CD4-positive, alpha-beta T cell treated with Interleukin-4 for 1 hour (primary cell): ENCODE measurements around the gene TSC22D2.
A peak's percentile ranks its signal among the peaks of the same experiment; 100 is the strongest.

Source experiments
- DNase-seq, 2 donors: peaks; one replicate each; pipeline ENCODE4 v3.0.0-alpha.2; 2020 to 2022

TSC22D2 gene

DNA sequence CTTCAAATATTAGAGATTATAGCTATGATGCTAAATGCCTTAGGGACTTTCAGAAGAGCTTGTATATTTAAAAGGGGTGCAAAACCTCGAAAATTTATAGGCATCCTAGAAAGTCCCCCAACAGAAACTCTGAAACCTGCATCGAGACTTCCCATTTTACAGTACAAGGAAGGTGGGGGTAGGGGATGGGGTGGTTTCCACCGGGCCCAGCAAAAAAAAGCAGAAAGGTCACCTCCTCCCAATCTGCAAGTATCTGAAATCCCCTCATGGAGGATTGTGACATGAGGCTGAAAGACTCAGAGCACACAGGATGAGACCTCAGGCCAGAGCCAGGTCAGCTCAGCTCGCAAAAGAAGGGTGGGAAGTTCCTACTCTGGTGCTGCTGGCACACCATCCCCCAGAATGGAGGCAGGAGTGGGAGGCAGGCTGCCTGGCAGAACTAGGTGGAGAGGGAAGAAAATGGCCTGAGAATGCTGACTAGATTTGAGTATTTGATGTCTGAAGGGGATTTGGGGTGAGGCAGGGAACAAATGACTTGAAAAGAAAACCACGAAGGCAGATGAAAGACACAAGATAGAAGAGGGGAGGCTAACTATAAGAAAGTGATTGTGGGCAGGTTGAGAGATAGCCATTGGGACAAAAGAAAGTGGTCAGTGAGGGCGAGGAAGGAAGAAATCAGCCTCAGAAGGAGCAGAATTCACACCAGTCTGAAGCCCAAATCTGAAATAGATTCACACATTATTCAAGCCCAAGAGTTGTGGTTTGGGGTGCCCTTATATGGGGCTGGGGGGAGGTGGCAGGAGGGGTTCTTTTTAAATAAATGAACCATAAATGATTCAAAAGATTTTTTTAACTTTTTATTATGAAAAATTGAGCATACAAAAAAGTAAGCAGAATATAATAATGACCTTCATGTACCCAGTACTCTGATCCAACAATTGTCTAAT lies 22.5 kb upstream of the TSC22D2 start:
- peak; percentile 23 to 54 for DNase-seq

DNA sequence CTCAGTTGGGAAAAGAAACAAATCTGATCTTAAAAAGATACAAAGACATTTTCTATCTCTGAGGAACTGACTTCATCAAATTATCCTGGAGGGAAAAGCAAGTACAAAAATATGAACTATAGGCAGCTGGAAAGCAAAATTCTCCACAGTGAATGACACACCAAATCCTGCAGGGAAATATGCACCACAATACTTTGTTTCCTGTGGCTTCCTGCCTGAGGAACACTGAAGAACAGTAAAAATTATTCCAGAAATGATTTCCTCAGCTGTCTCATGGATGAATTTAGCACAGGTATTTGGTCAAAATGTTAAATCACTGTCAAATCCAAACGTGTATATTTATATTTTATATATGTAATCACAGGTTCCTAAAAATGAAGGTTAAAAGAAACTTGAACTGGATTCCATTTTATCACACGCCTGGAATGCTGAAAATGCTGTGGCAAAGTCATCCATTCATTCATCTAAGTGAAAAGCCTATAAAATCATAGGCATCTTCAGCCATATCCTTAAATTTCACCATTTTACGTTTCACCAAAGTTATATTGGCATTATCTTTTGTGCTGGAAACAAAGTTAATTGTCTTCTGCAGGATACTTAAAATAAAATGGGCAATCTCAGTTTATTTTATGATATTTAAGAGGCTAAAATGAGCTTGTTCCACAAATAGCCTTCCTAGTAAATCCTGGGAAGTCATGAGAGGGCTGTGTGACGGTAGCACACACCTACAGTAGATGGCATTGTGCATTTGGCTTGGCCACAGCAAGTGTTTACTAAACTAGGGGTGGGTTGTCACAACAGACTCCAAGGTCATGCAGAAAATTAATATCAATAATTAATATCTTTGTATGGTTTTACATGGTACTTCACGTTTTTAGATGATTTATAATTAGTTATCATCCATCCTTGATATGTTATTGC lies 19.3 kb upstream of the TSC22D2 start:
- no peak for DNase-seq

DNA sequence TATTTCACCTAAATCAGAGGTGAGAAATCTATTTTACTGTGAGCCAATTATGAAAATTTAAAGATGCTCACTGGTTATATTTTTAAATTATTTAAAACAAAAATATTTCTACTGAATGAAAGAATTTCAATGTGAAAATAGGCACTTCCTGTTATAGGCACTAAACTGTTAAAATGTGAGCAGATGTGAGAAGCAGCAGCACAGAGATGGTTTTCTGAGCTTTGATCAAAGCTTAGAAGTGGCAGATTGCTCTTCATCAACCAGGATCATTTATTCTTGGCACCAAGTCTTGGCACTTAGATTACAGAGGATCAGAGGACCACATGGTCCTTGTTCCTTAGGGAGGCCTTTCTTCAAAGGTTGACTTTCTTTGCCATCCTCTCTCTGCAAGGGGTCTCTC lies 18.0 kb upstream of the TSC22D2 start:
- DNase-seq: no peak

DNA sequence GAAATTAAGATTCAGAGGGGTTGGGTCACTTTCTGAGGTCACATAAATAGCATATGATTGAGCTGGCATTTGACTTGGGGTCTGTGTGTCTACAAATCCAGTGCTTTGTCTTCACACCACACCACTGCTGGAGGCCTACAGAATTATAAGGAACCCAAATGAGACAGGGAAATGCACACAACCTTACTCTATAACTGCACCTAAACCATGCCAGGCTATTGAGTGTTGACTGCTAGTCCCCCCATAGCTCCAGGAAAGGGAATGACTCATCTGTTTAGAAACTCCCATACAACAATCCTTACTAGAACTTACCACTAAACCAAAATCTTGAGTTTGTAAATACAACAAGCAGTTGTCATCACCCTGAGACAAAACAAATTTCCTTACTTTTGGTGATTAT lies 16.9 kb upstream of the TSC22D2 start:
- DNase-seq: no peak

DNA sequence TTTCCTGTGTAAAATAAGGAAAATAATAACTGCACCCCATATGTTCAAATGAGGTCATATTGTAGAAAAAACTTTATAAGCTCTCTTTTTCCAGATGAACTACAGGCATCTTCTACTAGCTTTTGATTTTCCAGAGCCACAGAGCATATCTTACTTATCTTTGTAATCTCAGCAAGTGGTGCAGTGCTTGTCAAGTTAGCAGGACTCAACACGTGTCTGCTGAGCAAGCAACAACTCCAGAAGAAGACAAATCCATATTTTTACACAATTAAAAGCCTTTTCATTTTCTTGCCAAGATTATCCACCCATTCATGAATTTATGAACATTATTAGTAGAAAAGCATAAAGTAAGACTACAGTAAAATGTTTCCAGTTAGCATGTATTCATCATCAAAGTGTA lies 14.4 kb upstream of the TSC22D2 start:
- DNase-seq: no peak

DNA sequence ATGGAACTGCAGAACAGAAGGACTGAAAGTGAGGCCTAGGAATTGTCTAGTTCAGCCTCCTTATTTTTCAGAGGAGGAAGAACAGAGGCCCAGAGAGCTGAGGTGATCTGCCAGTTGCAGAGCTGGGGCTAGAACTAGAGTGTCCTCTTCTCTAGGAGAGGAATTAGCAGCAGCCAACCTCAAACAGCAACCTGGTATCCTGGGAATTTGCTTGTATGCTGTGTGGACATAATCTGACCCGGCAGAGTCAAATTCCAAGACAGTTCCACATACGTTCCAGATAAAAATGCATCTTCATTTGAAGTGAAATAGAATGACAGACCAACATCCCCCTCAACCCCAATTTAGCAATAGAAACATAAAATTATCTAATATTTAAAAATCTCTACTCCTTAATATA lies 13.5 kb upstream of the TSC22D2 start:
- no peak for DNase-seq

DNA sequence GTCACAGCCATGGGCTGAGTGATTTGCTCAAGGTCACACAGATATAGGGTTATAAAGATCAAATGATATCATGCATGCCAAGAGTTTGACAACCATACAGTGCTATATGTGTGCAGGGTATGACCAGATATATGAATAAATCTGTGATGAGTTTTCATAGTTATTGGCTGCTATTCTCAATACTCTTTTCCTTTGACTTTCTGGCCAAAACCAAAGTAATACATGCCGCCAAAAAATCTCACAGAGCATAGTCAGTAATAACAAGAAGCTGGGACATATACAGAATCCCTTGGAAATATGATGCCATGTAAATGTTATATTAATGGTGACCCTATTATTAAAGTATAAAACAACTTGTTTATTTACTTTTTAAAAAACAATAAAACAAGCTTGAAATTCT lies 11.6 kb upstream of the TSC22D2 start:
- DNase-seq: no peak

DNA sequence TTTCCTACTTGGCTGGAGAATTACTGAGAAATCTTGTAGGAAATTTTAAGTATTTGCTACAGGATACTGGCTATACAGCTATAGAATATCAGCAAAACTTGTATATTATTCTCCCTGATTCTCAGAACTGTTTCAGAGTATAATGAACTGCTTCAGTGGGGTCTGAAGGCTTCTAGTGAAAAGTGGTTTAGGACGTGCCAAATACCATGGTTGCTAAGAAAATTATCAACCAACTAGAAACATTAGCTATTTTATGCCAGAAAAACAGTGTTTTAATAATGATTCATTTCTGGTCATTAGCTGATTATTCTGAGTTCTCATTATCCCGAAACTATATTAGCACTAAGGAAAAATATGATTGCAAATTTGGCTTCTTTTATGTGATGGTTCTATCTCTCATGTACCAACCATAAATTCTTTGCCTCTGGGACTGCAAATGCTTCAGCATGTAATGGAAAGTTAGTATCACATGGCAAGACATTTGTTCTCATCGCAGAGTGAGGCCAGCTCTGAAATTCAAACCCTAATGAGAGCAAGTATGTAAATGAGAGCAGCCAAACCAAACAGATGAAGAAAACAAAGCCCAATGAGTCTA lies 11.0 kb upstream of the TSC22D2 start:
- DNase-seq: no peak

DNA sequence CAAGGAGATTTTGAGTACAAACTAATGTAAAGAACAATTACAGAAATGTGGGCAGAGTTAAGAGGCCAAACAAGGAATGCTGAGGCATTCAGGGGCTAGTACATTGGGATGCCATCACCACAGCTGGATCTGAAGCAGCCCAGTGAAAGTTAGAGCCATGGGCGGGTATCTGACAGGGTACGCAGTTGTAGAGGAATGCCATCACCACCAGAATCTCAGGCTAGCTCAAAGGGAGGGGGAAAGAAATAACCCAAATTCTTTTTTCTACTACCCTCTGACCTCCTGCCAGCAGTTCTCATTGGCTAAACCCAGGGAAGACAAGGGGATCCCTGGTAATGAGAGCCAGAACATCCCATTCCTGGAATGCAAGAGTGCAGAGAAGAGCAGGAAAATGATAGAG lies 9.0 kb upstream of the TSC22D2 start:
- DNase-seq: no peak

DNA sequence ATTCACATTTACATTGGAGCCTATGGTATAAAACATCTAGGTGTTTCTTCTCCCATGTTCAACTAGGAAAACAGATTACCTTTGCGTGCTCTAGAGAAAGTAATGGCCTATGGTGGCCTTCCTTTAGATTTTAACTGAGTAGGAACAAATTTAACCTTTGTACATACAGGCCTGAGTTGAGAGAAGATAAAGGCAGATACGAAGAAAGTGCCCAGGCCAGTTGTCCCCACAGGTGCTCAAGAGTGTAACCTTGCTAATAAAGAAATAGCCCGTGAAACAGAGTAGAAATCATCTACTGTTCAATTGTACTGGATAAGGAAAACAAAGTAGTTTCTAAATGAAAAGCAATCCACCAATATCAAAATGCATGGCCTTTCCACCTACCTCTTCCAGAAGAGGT lies 6.8 kb upstream of the TSC22D2 start:
- DNase-seq: no peak

DNA sequence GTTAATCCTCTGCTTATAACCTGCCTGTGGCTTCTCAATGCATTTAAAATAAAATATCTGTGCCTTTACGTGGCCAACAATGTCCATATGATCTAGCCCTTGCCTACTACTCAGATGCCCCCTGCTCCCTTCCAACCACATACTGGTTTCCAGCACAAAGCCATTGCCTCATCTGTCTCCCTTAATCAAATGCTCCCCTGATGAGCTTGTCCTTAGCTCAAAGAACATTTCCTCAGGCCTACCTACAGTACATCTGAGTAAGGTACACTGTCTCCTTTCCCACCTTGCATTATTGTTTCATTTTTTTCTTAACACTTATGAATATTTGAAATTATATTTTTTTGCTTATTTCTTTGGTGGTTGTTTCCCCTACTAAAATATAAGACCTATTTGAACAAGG lies 5.9 kb upstream of the TSC22D2 start:
- DNase-seq: no peak

DNA sequence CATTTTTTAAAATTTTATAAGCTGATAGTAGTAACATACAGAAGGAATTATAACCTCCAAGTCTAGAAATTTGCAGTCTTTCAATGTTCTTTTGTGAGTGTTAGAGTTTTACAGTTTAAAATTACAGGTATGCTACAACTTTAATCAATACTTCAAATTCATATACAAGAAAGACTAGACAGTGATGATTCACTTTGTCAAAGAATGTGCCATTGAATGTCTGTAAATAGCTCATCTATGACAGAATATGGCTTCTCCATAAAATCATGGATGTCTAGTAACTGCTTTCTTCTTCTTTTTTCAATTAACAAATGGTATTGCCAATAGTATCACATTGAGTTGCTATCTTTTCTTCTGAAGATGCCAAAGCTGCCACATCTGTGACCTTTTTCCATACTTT lies 4.1 kb upstream of the TSC22D2 start:
- DNase-seq: no peak

DNA sequence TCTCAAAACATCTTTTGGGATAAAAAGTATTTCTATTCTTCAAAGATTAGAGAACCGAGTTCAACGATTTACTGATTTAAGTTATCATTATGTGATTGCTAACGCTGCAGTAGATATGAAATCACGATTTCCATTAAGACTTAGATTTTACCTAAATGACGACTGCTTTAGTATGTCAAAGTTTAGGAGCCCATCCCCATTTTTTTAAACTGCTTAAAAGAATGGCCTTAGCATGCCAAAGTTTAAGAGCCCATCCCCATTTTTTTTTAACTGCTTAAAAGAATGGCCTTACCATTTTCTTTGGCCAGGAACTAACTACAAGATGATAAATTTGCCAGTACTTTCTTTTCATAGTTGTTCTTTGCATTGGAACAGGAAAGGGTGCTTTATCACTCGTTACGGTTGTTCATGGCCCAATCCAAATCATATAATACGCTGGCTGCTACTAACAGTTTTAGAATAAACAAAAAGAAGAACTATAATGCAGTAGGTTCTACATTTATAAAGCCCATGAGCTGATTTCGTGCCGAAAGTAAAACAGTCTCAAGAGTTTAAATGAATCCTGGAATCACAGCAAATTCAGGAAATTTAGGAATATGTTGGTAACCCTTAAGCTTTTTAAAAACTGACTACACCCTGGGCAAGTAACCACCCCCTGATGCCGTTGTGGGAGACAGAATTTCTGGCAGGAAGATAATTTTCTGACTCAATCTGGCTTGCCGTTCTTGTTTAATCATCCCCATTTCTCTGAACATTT lies 869 bp upstream of the TSC22D2 start:
- DNase-seq: no peak

DNA sequence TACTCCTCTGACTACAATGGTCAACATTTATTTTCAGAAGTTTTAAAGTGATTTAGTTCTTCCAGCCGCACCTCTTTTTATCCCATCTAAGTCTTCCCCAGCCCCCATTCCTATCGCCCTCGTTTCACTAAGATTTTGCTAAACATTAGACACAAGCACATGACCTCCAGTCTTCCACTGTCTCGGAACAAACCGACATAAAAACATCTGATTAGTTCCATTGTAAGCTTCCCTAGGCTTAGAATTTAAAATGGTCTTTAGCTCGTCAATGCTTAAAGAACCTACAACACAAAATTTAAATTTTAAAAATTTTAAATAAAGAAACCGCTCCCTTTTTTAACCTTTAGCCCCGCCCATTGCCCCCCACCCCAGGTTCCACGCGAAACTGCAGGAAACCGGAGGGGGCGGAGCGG lies 284 bp upstream of the TSC22D2 start:
- no peak for DNase-seq

DNA sequence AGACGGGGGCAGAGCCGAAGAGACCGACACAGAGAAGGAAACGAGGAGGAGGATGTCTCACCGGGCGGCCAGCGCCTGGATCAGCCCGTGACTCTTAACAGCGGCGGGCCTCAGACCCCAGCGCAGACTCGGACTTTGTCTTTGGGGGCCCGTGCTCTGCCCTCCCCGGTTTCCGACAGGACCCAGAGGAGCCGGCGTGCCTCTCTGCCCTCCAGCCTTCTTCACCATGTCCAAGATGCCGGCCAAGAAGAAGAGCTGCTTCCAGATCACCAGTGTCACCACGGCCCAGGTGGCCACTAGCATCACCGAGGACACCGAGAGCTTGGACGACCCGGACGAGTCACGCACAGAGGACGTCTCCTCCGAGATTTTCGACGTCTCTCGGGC lies 1.0 kb downstream of the TSC22D2 start:
- no peak for DNase-seq

DNA sequence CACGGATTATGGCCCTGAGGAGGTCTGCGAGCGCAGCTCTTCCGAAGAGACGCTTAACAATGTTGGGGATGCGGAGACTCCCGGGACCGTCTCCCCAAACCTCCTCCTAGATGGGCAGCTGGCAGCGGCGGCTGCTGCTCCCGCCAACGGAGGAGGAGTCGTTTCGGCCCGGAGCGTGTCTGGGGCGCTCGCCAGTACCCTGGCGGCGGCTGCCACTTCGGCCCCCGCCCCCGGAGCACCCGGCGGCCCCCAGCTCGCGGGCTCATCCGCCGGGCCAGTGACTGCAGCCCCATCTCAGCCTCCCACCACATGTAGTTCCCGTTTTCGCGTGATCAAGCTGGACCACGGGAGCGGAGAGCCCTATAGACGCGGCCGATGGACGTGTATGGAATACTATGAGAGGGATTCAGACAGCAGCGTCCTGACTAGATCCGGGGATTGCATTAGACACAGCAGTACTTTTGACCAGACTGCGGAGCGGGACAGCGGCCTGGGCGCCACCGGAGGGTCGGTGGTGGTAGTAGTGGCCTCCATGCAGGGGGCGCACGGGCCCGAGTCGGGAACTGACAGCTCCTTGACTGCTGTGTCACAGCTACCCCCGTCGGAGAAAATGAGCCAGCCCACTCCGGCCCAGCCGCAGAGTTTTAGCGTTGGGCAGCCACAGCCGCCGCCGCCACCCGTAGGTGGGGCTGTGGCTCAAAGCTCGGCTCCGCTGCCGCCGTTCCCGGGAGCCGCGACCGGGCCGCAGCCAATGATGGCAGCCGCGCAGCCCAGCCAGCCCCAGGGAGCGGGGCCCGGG lies 1.6 kb downstream of the TSC22D2 start:
- DNase-seq: peak; percentile 69 to 72

DNA sequence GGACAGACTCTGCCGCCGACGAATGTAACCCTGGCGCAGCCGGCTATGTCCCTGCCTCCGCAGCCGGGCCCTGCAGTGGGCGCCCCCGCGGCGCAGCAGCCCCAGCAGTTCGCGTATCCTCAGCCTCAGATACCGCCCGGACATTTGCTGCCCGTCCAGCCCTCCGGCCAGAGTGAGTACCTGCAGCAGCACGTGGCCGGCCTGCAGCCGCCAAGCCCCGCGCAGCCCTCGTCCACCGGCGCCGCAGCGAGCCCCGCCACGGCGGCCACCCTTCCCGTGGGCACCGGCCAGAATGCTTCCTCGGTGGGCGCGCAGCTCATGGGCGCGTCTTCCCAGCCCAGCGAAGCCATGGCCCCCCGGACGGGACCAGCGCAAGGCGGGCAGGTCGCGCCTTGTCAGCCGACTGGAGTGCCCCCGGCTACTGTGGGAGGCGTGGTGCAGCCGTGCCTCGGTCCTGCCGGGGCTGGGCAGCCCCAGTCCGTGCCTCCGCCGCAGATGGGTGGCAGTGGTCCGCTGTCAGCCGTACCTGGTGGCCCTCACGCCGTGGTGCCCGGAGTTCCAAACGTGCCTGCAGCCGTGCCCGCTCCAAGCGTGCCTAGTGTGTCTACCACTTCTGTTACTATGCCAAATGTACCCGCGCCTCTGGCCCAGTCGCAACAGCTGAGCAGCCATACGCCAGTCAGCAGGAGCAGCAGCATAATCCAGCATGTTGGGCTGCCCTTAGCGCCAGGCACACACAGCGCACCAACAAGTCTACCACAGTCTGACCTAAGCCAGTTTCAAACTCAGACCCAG lies 2.4 kb downstream of the TSC22D2 start:
- DNase-seq: peak in 1 of 2 donors; percentile 18

DNA sequence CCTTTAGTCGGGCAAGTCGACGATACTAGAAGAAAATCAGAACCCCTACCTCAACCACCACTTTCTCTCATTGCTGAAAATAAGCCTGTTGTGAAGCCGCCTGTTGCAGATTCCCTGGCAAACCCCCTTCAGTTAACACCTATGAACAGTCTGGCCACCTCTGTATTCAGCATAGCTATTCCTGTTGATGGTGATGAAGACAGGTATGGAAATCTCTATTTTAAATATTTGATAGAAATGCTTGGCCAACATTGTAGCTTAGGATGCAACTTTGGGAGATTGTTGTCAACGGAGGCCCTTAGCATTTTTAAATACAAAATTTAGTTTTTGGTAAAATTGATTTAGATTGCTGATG lies 3.0 kb downstream of the TSC22D2 start:
- DNase-seq: no peak

DNA sequence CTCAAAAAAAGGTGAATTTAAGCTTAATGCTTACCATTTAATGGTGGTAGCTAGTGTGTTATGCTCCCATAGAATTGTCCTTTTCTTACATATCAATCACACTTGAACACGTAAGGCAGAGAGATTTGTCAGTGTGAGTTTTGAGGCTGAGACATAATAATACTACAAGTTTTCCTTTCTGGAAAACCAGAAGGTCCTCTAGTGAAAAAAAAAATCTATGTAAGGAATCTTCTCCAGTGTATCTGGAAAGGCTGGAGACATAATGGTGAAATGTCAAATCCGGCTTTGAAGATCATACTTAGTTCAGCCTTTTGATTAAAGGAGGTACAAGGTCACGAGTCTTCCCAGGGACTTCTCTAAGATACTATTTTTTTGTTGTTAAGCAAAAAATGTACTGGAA lies 3.4 kb downstream of the TSC22D2 start:
- DNase-seq: no peak

DNA sequence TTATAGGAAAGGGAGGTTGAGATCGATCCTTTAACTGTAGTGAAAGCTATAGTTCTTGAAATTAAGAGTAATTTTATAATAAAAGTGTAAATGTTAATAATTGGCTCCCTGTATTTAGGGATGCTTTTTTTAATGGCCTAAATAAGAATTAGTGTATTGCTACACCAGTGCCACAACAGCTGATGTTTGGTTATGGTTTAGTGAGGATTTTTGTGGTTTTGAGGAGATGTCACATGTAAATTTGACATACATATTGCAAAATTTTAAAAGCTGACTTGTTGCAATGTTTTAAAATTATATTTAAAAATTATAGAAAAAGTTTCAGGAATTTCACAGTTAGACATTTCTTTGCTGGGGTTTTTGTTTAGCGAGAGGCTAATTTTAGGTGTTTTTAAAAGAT lies 3.9 kb downstream of the TSC22D2 start:
- DNase-seq: no peak
